B cell (primary cell): ENCODE measurements around the gene DNAJC3. TPM values are rescaled to one million over a fixed set of nuclear protein-coding genes. Genes with fewer than 3 reads are reported as not detected.
A peak's percentile ranks its signal among the peaks of the same experiment; 100 is the strongest.

Experiments used
- ATAC-seq: fragments of 200-7000 bp; cut with Tn5 transposase; one replicate; pipeline ENCODE4 v1.10.0; 2021; ENCODE audit warnings: low read depth, mild to moderate bottlenecking, moderate number of reproducible peaks, moderate library complexity
- CTCF ChIA-PET: fragments of 350-600 bp; sonication (Branson Sonifier 250); formaldehyde crosslinking; loops from one replicate; lab custom pipeline; 2021; ENCODE audit warnings: antibody characterized with exemption, inconsistent platforms; lab: Charles Lee
- POLR2A ChIA-PET: fragments of 350-600 bp; sonication (Branson Sonifier 250); formaldehyde crosslinking; loops from one replicate; lab custom pipeline; 2021; ENCODE audit warnings: antibody characterized with exemption; lab: Charles Lee
- DNase-seq: peaks from one replicate; pipeline ENCODE4 v3.0.0; 2013
- H2AFZ ChIP-seq: 2 replicates; pipeline ENCODE4 v1.6.1; 2012; ENCODE audit warnings: mild to moderate bottlenecking, low read depth, low read length; ENCODE audit not compliant: insufficient read depth, poor library complexity, severe bottlenecking
- H3K27ac ChIP-seq, 2 donors: 1 replicate in 1 of 2; 2 replicates in 1 of 2; pipeline ENCODE4 v1.5.1; 2012 to 2013; ENCODE audit warnings: low read length in 2 of 2, mild to moderate bottlenecking in 2 of 2, moderate library complexity in 1 of 2
- H3K27me3 ChIP-seq, 4 experiments: fragments of 200-600 bp in 1 of 4; sonication (generic) in 1 of 4; replicated peaks in 1 of 4; 1 replicate in 2 of 4; 2 replicates in 2 of 4; pipeline versions ENCODE4 v1.6.1 to v1.7.0; 2013 to 2016; ENCODE audit warnings: low read length in 3 of 4, mild to moderate bottlenecking in 2 of 4, mixed read lengths in 1 of 4, moderate library complexity in 1 of 4; ENCODE audit not compliant: insufficient read depth in 4 of 4, control insufficient read depth in 3 of 4; ENCODE audit errors: control extremely low read depth in 1 of 4
- H3K36me3 ChIP-seq, 2 experiments: replicated peaks in 1 of 2; 1 replicate in 1 of 2; 2 replicates in 1 of 2; pipeline versions ENCODE4 v1.6.1 to v1.7.1; 2013; ENCODE audit warnings: low read length in 1 of 2; ENCODE audit not compliant: insufficient read depth in 2 of 2, control insufficient read depth in 1 of 2; ENCODE audit errors: control extremely low read depth in 1 of 2, extremely low read depth in 1 of 2
- H3K4me1 ChIP-seq, 2 donors: fragments of 200-600 bp in 1 of 2; sonication (generic) in 1 of 2; 1 replicate in 1 of 2; 2 replicates in 1 of 2; pipeline versions ENCODE4 v1.5.1 to v1.6.1; 2013 to 2017; ENCODE audit warnings: low read length in 2 of 2; ENCODE audit not compliant: control insufficient read depth in 2 of 2, insufficient read depth in 2 of 2
- H3K4me2 ChIP-seq: replicated peaks from 2 replicates; pipeline ENCODE3; 2012; ENCODE audit warnings: mild to moderate bottlenecking, low read depth, low read length; ENCODE audit not compliant: poor library complexity, severe bottlenecking
- H3K4me3 ChIP-seq, 5 experiments: fragments of 200-600 bp in 1 of 5; sonication (generic) in 1 of 5; 1 replicate in 3 of 5; 2 replicates in 2 of 5; pipeline versions ENCODE4 v1.5.1 to v1.7.0; 2011 to 2016; ENCODE audit warnings: low read length in 4 of 5, mild to moderate bottlenecking in 4 of 5, low read depth in 2 of 5, control low read depth in 1 of 5, moderate library complexity in 1 of 5; ENCODE audit not compliant: insufficient read depth in 1 of 5; ENCODE audit errors: control extremely low read depth in 1 of 5, extremely low read depth in 1 of 5
- H3K79me2 ChIP-seq: fragments of 200-600 bp; sonication (generic); one replicate; pipeline ENCODE4 v1.6.0; 2016; ENCODE audit warnings: low read length; ENCODE audit not compliant: control insufficient read depth, insufficient read depth
- H3K9ac ChIP-seq: fragments of 200-600 bp; sonication (generic); 2 replicates; pipeline ENCODE4 v1.6.1; 2017; ENCODE audit warnings: mild to moderate bottlenecking, low read length, moderate library complexity
- H3K9me3 ChIP-seq, 3 donors: one replicate each; pipeline versions ENCODE4 v1.6.1 to v1.7.1; 2013; ENCODE audit warnings: low read length in 2 of 3; ENCODE audit not compliant: control insufficient read depth in 2 of 3, insufficient read depth in 1 of 3; ENCODE audit errors: control extremely low read depth in 1 of 3
- H4K20me1 ChIP-seq: 2 replicates; pipeline ENCODE4 v1.6.0; 2012; ENCODE audit warnings: mild to moderate bottlenecking, low read length; ENCODE audit not compliant: insufficient read depth, control insufficient read depth, poor library complexity, severe bottlenecking
- H3K27ac Mint-ChIP-seq: one replicate; pipeline ENCODE4 v1.8.0; 2021; ENCODE audit warnings: mixed read lengths
- H3K27me3 Mint-ChIP-seq: one replicate; pipeline ENCODE4 v1.8.0; 2021; ENCODE audit warnings: mixed read lengths
- H3K4me1 Mint-ChIP-seq: one replicate; pipeline ENCODE4 v1.8.0; 2021; ENCODE audit warnings: mixed read lengths
- H3K4me3 Mint-ChIP-seq: one replicate; pipeline ENCODE4 v1.8.0; 2021; ENCODE audit warnings: mixed read lengths
- H3K9me3 Mint-ChIP-seq: one replicate; pipeline ENCODE4 v1.8.0; 2022; ENCODE audit warnings: mixed read lengths; ENCODE audit not compliant: insufficient read depth
- EZH2 ChIP-seq: IDR thresholded peaks from 2 replicates; pipeline ENCODE4 v1.6.1; 2012; ENCODE audit warnings: borderline replicate concordance, low read depth, mild to moderate bottlenecking, moderate library complexity, low read length; ENCODE audit not compliant: insufficient read depth, poor library complexity, severe bottlenecking
- WGBS: methylation state at CpG from one replicate; pipeline ENCODE4 v1.1.5; 2013; ENCODE audit warnings: missing lambda C conversion rate; ENCODE audit not compliant: insufficient coverage; 5-methylcytosine and 5-hydroxymethylcytosine counted together
- intact Hi-C: fragments of 100-400 bp; cut with micrococcal nuclease; formaldehyde crosslinking; loops from one replicate; pipeline ENCODE4 v1.10.0; 2022
- polyA plus RNA-seq: library from polyadenylated mRNA; depleted of rRNA; stranded (reverse); fragments of >200 nt; gene quantifications from 2 replicates; pipeline ENCODE4 v1.2.3, GENCODE V29; 2012
- total RNA-seq, 2 donors: library from RNA; stranded (reverse); fragments of 120-200 nt in 1 of 2; gene quantifications; 1 replicate in 1 of 2; 2 replicates in 1 of 2; pipeline versions ENCODE4 v1.2.3 to v1.2.4, GENCODE V29; 2013 to 2022
- TF ChIP-seq, protein P1 (sequence below): fragments of 200-600 bp; IDR thresholded peaks from one replicate; pipeline ENCODE4 v1.8.0; 2022; ENCODE audit warnings: antibody characterized with exemption, mild to moderate bottlenecking

Gene DNAJC3
- total and polyA plus RNA-seq, 2 donors (not counting 1 experiment from before 2014, with no cell fraction given), result 2.8 to 12.1 TPM

DNA sequence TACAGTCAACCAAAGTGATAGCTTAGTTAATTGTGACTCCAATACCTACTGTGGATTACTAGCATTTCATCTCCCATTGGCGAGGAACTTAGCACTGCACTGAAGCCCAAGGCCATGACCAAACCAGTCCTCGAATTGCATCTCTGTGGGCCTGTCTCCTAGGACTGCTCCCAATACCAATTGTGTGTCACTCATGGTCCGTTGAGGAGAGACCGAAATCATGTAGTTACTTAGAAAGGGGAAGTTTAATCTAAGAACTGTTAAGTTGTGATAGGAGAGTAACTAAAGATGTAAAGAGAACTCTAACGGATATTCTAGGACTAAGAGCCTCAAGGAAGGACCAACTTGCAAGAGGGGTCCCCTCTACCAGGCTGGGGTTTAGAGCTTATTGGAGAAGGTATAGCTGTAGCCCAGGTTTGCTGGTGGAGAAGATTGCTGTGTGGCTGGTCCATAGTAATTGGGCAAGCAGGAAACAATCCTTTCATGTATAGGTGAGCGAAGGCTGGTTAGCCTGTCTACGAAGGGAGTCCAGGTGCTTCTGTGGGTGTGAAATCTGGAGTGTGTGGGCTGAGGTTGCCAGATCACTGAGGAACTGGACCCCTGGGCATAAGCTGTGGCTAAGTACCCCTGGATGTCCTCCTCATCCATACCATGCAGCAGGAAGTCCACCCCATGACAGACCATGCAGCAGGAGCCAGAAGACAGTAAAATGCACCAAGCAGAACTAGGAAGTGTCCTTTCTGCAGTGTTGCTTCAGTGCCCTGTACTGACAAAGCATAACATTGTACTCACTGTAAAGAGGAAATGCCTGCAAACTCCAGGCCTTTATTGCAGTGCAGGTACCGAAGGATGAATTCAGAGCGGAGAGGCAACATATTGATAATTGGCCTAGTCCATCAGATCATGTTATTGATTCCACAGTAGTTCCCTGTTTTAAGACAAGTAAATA lies 30.8 kb downstream of the DNAJC3 start:
- 77% methylated on average over 7 of the region's 9 CpGs for WGBS
- no peak overlapping the region for H2AFZ ChIP-seq
- H3K36me3 ChIP-seq, result peaks cover 0 to 13% of the 10 kb centered on the region in 2 experiments
- DNase-seq (peak; percentile 31), ATAC-seq (peak; percentile 49)
- Mint-ChIP-seq H3K27ac (peak overlapping the region; percentile 87), H3K9me3 (no peaks in the 10 kb centered on the region), H3K4me1 (peaks cover 43% of the 10 kb centered on the region), H3K27me3 (no peaks in the 10 kb centered on the region), H3K4me3 (peak overlapping the region; percentile 14)
- peak overlapping the region; percentile 34 for H3K4me2 ChIP-seq
- peak overlapping the region; percentile 50 to 76 for H3K27ac ChIP-seq
- no peaks in the 10 kb centered on the region for H3K9me3 ChIP-seq
- ChIA-PET POLR2A (interaction anchor here (0.6 kb wide), 1 partner anchor 56 kb away, joined by 3 read pairs; no protein-coding TSS in a partner anchor), CTCF (interaction anchor here (1.4 kb wide), 1 partner anchor 47 kb away, joined by 6 read pairs; no protein-coding TSS in a partner anchor)
- H3K4me3 ChIP-seq, result no peak overlapping the region
- TF ChIP-seq EZH2, result no peak
- TF ChIP-seq, protein P1, sequence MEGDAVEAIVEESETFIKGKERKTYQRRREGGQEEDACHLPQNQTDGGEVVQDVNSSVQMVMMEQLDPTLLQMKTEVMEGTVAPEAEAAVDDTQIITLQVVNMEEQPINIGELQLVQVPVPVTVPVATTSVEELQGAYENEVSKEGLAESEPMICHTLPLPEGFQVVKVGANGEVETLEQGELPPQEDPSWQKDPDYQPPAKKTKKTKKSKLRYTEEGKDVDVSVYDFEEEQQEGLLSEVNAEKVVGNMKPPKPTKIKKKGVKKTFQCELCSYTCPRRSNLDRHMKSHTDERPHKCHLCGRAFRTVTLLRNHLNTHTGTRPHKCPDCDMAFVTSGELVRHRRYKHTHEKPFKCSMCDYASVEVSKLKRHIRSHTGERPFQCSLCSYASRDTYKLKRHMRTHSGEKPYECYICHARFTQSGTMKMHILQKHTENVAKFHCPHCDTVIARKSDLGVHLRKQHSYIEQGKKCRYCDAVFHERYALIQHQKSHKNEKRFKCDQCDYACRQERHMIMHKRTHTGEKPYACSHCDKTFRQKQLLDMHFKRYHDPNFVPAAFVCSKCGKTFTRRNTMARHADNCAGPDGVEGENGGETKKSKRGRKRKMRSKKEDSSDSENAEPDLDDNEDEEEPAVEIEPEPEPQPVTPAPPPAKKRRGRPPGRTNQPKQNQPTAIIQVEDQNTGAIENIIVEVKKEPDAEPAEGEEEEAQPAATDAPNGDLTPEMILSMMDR, result no peak
- H3K27me3 ChIP-seq, result no peaks in the 10 kb centered on the region
- intact Hi-C loops, result no loop called here
- no peak overlapping the region for H3K9ac ChIP-seq
- peaks cover 29% of the 10 kb centered on the region in 2 donors for H3K4me1 ChIP-seq
- H3K79me2 ChIP-seq, result peaks cover 29% of the 10 kb centered on the region
- H4K20me1 ChIP-seq, result peaks cover 19% of the 10 kb centered on the region

DNA sequence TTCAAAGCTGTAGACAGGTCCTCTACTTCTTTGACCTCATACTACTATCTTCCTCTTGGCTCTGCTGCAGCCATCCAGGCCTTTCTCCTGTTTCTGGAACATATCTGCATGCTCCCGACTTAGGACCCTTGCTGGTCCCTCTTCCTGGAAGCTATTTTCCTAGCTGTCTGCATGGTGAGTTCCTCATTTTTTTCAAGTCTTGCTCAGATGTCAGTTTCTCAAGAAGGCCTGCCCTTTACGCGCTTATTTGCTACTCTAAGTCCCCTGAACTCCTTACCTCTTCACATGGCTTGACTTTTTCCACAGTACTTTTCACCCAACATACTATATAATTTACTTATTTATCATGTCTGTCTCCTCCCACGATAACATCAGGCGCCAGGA lies 31.4 kb downstream of the DNAJC3 start:
- H3K9me3 ChIP-seq, result no peaks in the 10 kb centered on the region
- DNase-seq (no peak), ATAC-seq (no peak)
- peaks cover 19% of the 10 kb centered on the region for H4K20me1 ChIP-seq
- WGBS, result 74% methylated on average over 3 of the region's 5 CpGs
- ChIA-PET CTCF (no interaction called here), POLR2A (no interaction called here)
- no peaks in the 10 kb centered on the region for H3K27me3 ChIP-seq
- H3K27me3 Mint-ChIP-seq, result no peaks in the 10 kb centered on the region
- peak overlapping the region in 1 of 2 donors; percentile 76 for H3K27ac ChIP-seq
- TF ChIP-seq EZH2, result no peak
- TF ChIP-seq, protein P1, result no peak
- peaks cover 29% of the 10 kb centered on the region in 2 donors for H3K4me1 ChIP-seq
- H3K4me3 ChIP-seq, result no peak overlapping the region
- H3K36me3 ChIP-seq, result peaks cover 2 to 20% of the 10 kb centered on the region in 2 experiments
- no peak overlapping the region for H3K4me3 Mint-ChIP-seq
- peak overlapping the region; percentile 87 for H3K27ac Mint-ChIP-seq
- no peaks in the 10 kb centered on the region for H3K9me3 Mint-ChIP-seq
- no peak overlapping the region for H2AFZ ChIP-seq
- peak overlapping the region; percentile 34 for H3K4me2 ChIP-seq
- H3K79me2 ChIP-seq, result peaks cover 29% of the 10 kb centered on the region
- peaks cover 38% of the 10 kb centered on the region for H3K4me1 Mint-ChIP-seq
- intact Hi-C loops, result no loop called here
- peak overlapping the region; percentile 7 for H3K9ac ChIP-seq
